Trophoblast cell (in vitro differentiated cells and primary cell): ENCODE measurements around the gene RAB7B.

Experiments
- DNase-seq, 2 donors: peaks; one replicate each; pipeline ENCODE4 v3.0.0-alpha.2; 2016
- H2AFZ ChIP-seq: 2 replicates; pipeline ENCODE4 v1.6.1; 2013; ENCODE audit warnings: low read length, moderate library complexity, mild to moderate bottlenecking; ENCODE audit not compliant: insufficient read depth, poor library complexity
- H2AK5ac ChIP-seq: 2 replicates; pipeline ENCODE4 v1.6.1; 2013; ENCODE audit warnings: mild to moderate bottlenecking, low read length
- H2BK120ac ChIP-seq: 2 replicates; pipeline ENCODE4 v1.6.1; 2013; ENCODE audit warnings: low read length, mild to moderate bottlenecking, moderate library complexity; ENCODE audit not compliant: insufficient read depth, poor library complexity
- H2BK12ac ChIP-seq: 2 replicates; pipeline ENCODE4 v1.6.1; 2013; ENCODE audit warnings: mild to moderate bottlenecking, low read length, moderate library complexity
- H2BK5ac ChIP-seq: 2 replicates; pipeline ENCODE4 v1.6.1; 2013; ENCODE audit warnings: low read length, low read depth, moderate library complexity, mild to moderate bottlenecking; ENCODE audit not compliant: poor library complexity
- H3K14ac ChIP-seq: 2 replicates; pipeline ENCODE4 v1.6.1; 2013; ENCODE audit warnings: mild to moderate bottlenecking, low read length
- H3K18ac ChIP-seq: 2 replicates; pipeline ENCODE4 v1.6.1; 2013; ENCODE audit warnings: mild to moderate bottlenecking, low read length
- H3K23ac ChIP-seq: 2 replicates; pipeline ENCODE4 v1.6.1; 2013; ENCODE audit warnings: low read length
- H3K27ac ChIP-seq: 2 replicates; pipeline ENCODE4 v1.5.1; 2013; ENCODE audit warnings: low read depth, mild to moderate bottlenecking, inconsistent platforms, low read length, moderate library complexity
- H3K27me3 ChIP-seq: 2 replicates; pipeline ENCODE4 v1.6.1; 2013; ENCODE audit warnings: inconsistent platforms, mild to moderate bottlenecking, low read length, moderate library complexity; ENCODE audit not compliant: insufficient read depth
- H3K36me3 ChIP-seq, 2 experiments: 1 replicate in 1 of 2; 2 replicates in 1 of 2; pipeline ENCODE4 v1.6.1; 2013; ENCODE audit warnings: low read length in 2 of 2, mild to moderate bottlenecking in 2 of 2, moderate library complexity in 1 of 2; ENCODE audit not compliant: insufficient read depth in 2 of 2, control insufficient read depth in 1 of 2
- H3K4ac ChIP-seq: 2 replicates; pipeline ENCODE4 v1.6.1; 2013; ENCODE audit warnings: low read depth, mild to moderate bottlenecking, low read length, moderate library complexity
- H3K4me1 ChIP-seq, 2 experiments: 1 replicate in 1 of 2; 2 replicates in 1 of 2; pipeline ENCODE4 v1.6.1; 2013; ENCODE audit warnings: low read length in 2 of 2, mild to moderate bottlenecking in 2 of 2, moderate library complexity in 1 of 2; ENCODE audit not compliant: insufficient read depth in 2 of 2, control insufficient read depth in 1 of 2
- H3K4me2 ChIP-seq: 2 replicates; pipeline ENCODE4 v1.6.1; 2013; ENCODE audit warnings: inconsistent platforms, mild to moderate bottlenecking, low read length, moderate library complexity
- H3K4me3 ChIP-seq: 2 replicates; pipeline ENCODE4 v1.5.1; 2013; ENCODE audit warnings: mild to moderate bottlenecking, low read depth, low read length, inconsistent platforms
- H3K79me1 ChIP-seq: one replicate; pipeline ENCODE4 v1.6.1; 2013; ENCODE audit warnings: low read length
- H3K79me2 ChIP-seq: 2 replicates; pipeline ENCODE4 v1.6.1; 2013; ENCODE audit warnings: low read length, mild to moderate bottlenecking; ENCODE audit not compliant: control insufficient read depth, insufficient read depth, poor library complexity
- H3K9ac ChIP-seq: 2 replicates; pipeline ENCODE4 v1.6.1; 2013; ENCODE audit warnings: mild to moderate bottlenecking, low read length
- H3K9me3 ChIP-seq: 2 replicates; pipeline ENCODE4 v1.6.1; 2013; ENCODE audit warnings: low read depth, mild to moderate bottlenecking, control low read depth, inconsistent platforms, low read length; ENCODE audit not compliant: insufficient read depth
- H4K12ac ChIP-seq: 2 replicates; pipeline ENCODE4 v1.6.1; 2013; ENCODE audit warnings: low read depth, mild to moderate bottlenecking, low read length, moderate library complexity
- H4K8ac ChIP-seq: 2 replicates; pipeline ENCODE4 v1.6.1; 2013; ENCODE audit warnings: low read depth, mild to moderate bottlenecking, low read length, moderate library complexity
- H4K91ac ChIP-seq: one replicate; pipeline ENCODE4 v1.6.1; 2013; ENCODE audit warnings: low read depth, mild to moderate bottlenecking, low read length, moderate library complexity
- WGBS: extraction: QIAGEN DNeasy Blood & Tissue Kit; methylation state at CpG from one replicate; pipeline ENCODE4 v1.1.7; 2013; ENCODE audit warnings: missing lambda C conversion rate; ENCODE audit not compliant: insufficient read length, insufficient coverage; ENCODE audit errors: extremely low coverage; 5-methylcytosine and 5-hydroxymethylcytosine counted together

The RAB7B gene

GRCh38 chr1:206025283-206025820, 22.2 kb upstream of the RAB7B start:
- no peak overlapping the region for H4K91ac ChIP-seq

GRCh38 chr1:206023695-206024094, 20.5 kb upstream of the RAB7B start, which contains the start of gene CTSE:
Gene CTSE (minus strand): TSS chr1:206023895. CDS start chr1:206023791, 104 bp downstream.
- peaks cover 3% of the 10 kb centered on the region for H3K9me3 ChIP-seq
- H4K91ac ChIP-seq: no peak within 1 kb of the TSS
- no peaks in the 10 kb centered on the region for H3K36me3 ChIP-seq
- no peak within 1 kb of the TSS for H2AFZ ChIP-seq
- no peak within 1 kb of the TSS for H3K14ac ChIP-seq
- H3K4ac ChIP-seq: no peak within 1 kb of the TSS
- no peak within 1 kb of the TSS for H3K27ac ChIP-seq
- no CpG with 5 or more reads among the region's 11 CpGs for WGBS
- H2AK5ac ChIP-seq: no peak within 1 kb of the TSS
- H4K8ac ChIP-seq: no peak within 1 kb of the TSS
- no peak within 1 kb of the TSS for H3K9ac ChIP-seq
- no peaks in the 10 kb centered on the region for H3K79me2 ChIP-seq
- no peak within 1 kb of the TSS for H3K4me2 ChIP-seq
- no peaks in the 10 kb centered on the region for H3K27me3 ChIP-seq
- peaks cover 2% of the 10 kb centered on the region for H3K79me1 ChIP-seq
- H3K23ac ChIP-seq: no peak within 1 kb of the TSS
- H4K12ac ChIP-seq: no peak within 1 kb of the TSS
- H3K4me3 ChIP-seq: no peak within 1 kb of the TSS
- H3K18ac ChIP-seq: no peak within 1 kb of the TSS
- no peak for DNase-seq
- H3K4me1 ChIP-seq: peaks cover 6 to 11% of the 10 kb centered on the region in 2 experiments
- H2BK120ac ChIP-seq: no peak within 1 kb of the TSS
- H2BK5ac ChIP-seq: no peak within 1 kb of the TSS
- no peak within 1 kb of the TSS for H2BK12ac ChIP-seq

More at GRCh38 chr1:206025283-206025820, 22.2 kb upstream of the RAB7B start:
- Histone ChIP-seq H2AFZ (no peak overlapping the region), H3K79me2 (no peaks in the 10 kb centered on the region), H3K18ac (no peak overlapping the region), H2BK12ac (no peak overlapping the region), H3K14ac (no peak overlapping the region), H3K4ac (no peak overlapping the region), H2BK120ac (no peak overlapping the region), H4K12ac (no peak overlapping the region), H3K4me2 (no peak overlapping the region), H2AK5ac (no peak overlapping the region), H3K79me1 (peaks cover 2% of the 10 kb centered on the region), H3K9ac (no peak overlapping the region), H4K8ac (no peak overlapping the region), H3K36me3 (no peaks in the 10 kb centered on the region), H3K4me3 (no peak overlapping the region), H3K9me3 (peaks cover 3% of the 10 kb centered on the region), H3K4me1 (peaks cover 6 to 11% of the 10 kb centered on the region in 2 experiments), H2BK5ac (no peak overlapping the region), H3K27ac (no peak overlapping the region), H3K23ac (no peak overlapping the region), H3K27me3 (no peaks in the 10 kb centered on the region)
- DNase-seq: no peak
- WGBS: no CpG with 5 or more reads among the region's 3 CpGs

- Histone ChIP-seq H2AFZ (no peak overlapping the region), H2BK5ac (no peak overlapping the region), H3K18ac (no peak overlapping the region), H3K14ac (no peak overlapping the region), H4K12ac (no peak overlapping the region), H4K91ac (no peak overlapping the region), H3K79me2 (no peaks in the 10 kb centered on the region), H3K23ac (no peak overlapping the region), H3K9me3 (peaks cover 3% of the 10 kb centered on the region), H3K27me3 (no peaks in the 10 kb centered on the region), H3K27ac (no peak overlapping the region), H2AK5ac (no peak overlapping the region), H2BK120ac (no peak overlapping the region), H3K4ac (no peak overlapping the region), H3K36me3 (no peaks in the 10 kb centered on the region), H3K4me3 (no peak overlapping the region), H3K9ac (no peak overlapping the region), H3K4me2 (no peak overlapping the region), H3K4me1 (peaks cover 6 to 11% of the 10 kb centered on the region in 2 experiments), H4K8ac (no peak overlapping the region), H3K79me1 (peaks cover 2% of the 10 kb centered on the region), H2BK12ac (no peak overlapping the region)
- WGBS: no CpG with 5 or more reads among the region's 7 CpGs
- no peak for DNase-seq
These were observed 19.6 kb upstream of the RAB7B start for GRCh38 chr1:206022766-206023165.

GRCh38 chr1:206021626-206022365, 18.6 kb upstream of the RAB7B start:
- Histone ChIP-seq H3K9ac (no peak overlapping the region), H3K18ac (no peak overlapping the region), H3K27ac (no peak overlapping the region), H3K27me3 (no peaks in the 10 kb centered on the region), H3K36me3 (no peaks in the 10 kb centered on the region), H2BK12ac (no peak overlapping the region), H2BK5ac (no peak overlapping the region), H3K14ac (no peak overlapping the region), H3K23ac (no peak overlapping the region), H4K91ac (no peak overlapping the region), H3K4ac (no peak overlapping the region), H2BK120ac (no peak overlapping the region), H3K79me1 (peaks cover 2% of the 10 kb centered on the region), H2AFZ (no peak overlapping the region), H3K9me3 (peaks cover 3% of the 10 kb centered on the region), H3K4me2 (no peak overlapping the region), H3K4me1 (peaks cover 6 to 11% of the 10 kb centered on the region in 2 experiments), H2AK5ac (no peak overlapping the region), H4K12ac (no peak overlapping the region), H3K79me2 (no peaks in the 10 kb centered on the region), H4K8ac (no peak overlapping the region), H3K4me3 (no peak overlapping the region)
- WGBS: no CpG with 5 or more reads among the region's 4 CpGs
- DNase-seq: no peak
